ENCODE measurements around the gene GASK1B. TPM values are rescaled to one million over a fixed set of nuclear protein-coding genes. Genes with fewer than 3 reads are reported as not detected.

The GASK1B gene
- total and polyA plus RNA-seq, 2 of the 13 experiments (the other 11 are each of a cell fraction or from before 2014, with no cell fraction given) = 29.1 to 40.4 TPM

- H3K4me2 ChIP-seq (ENCODE audit: low read depth, low read length) = no peak overlapping the region
- TF ChIP-seq BATF2 (CRISPR knock-in tag; IDR thresholded peaks at IDR 0.05) (no peak), FOXM1 (CRISPR knock-in tag; IDR thresholded peaks at IDR 0.05) (no peak), E2F2 (CRISPR knock-in tag; IDR thresholded peaks at IDR 0.05; ENCODE audit: borderline replicate concordance) (no peak), ZNF414 (CRISPR knock-in tag; IDR thresholded peaks at IDR 0.05) (no peak), JUNB (CRISPR knock-in tag; IDR thresholded peaks at IDR 0.05; ENCODE audit: borderline replicate concordance) (no peak), THAP9 (CRISPR knock-in tag; IDR thresholded peaks at IDR 0.05; ENCODE audit: borderline replicate concordance) (no peak), ZNF782 (CRISPR knock-in tag; IDR thresholded peaks at IDR 0.05; ENCODE audit: borderline replicate concordance) (no peak), ZSCAN12 (CRISPR knock-in tag; IDR thresholded peaks at IDR 0.05) (no peak), ZNF160 (CRISPR knock-in tag; IDR thresholded peaks at IDR 0.05) (no peak), ELF4 (CRISPR knock-in tag; IDR thresholded peaks at IDR 0.05; ENCODE audit: borderline replicate concordance) (no peak)
- H3K79me2 ChIP-seq (ENCODE audit: insufficient read depth, low read length) = peaks cover 94% of the 10 kb centered on the region
- no peaks in the 10 kb centered on the region for H3K9me3 ChIP-seq (ENCODE audit: low read length)
- H3K27ac ChIP-seq (ENCODE audit: extremely low read length, insufficient read depth, low read length) = no peak overlapping the region
- no peaks in the 10 kb centered on the region for H3K27me3 ChIP-seq (ENCODE audit: control insufficient read depth in 1 of 2, insufficient read depth in 2 of 2, low read length in 2 of 2)
- ChIA-PET CTCF (ENCODE audit: low intra/inter-chr PET ratio, low total read pairs) (no interaction called here), POLR2A (no interaction called here)
- no peak overlapping the region for H2AFZ ChIP-seq (ENCODE audit: low read length)
- peaks cover 72% of the 10 kb centered on the region for H3K4me1 ChIP-seq (ENCODE audit: insufficient read depth, low read length)
- H3K36me3 ChIP-seq (replicated peaks in 1 of 2; ENCODE audit: control insufficient read depth in 1 of 2, insufficient read depth in 2 of 2, low read length in 2 of 2) = peaks cover 5 to 23% of the 10 kb centered on the region in 2 experiments; a peak in 4 of 5 replicates
- ATAC-seq (no peak), FAIRE-seq (no peak), DNase-seq (ENCODE audit: low spot score) (no peak)
- H3K9ac ChIP-seq (ENCODE audit: insufficient read depth, low read depth, low read length) = no peak overlapping the region
- in situ Hi-C loops (cut with HindIII; ENCODE audit: extremely low pct_ligation_motif_present, low pct_unique_long_range_greater_than_20kb) (no loop called here), intact Hi-C loops (cut with micrococcal nuclease; ENCODE audit: unreplicated experiment) (no loop called here)
- no TSS peak for BruUV-seq (replicated peaks)
- no peaks in the 10 kb centered on the region for H4K20me1 ChIP-seq (ENCODE audit: insufficient read depth, low read length)
- no peak overlapping the region for H3K4me3 ChIP-seq (replicated peaks in 1 of 3; ENCODE audit: insufficient read depth in 1 of 3, low read depth in 2 of 3, low read length in 3 of 3)
- 88% methylated on average over 4 of the region's 4 CpGs for WGBS (ENCODE audit: low lambda C conversion rate)
These were observed 13.1 kb downstream of the GASK1B start for GRCh38 chr4:158159718-158160094.
